PC-9 (cell line): ENCODE measurements around the gene TMEM165. TPM values are rescaled to one million over a fixed set of nuclear protein-coding genes. Genes with fewer than 3 reads are reported as not detected.

Source experiments
- BruUV-seq: library from RNA; stranded (reverse); fragments of 400-500 nt; replicated peaks from 2 replicates; lab custom pipeline; 2021; lab: Mats Ljungman, UMichigan
- CTCF ChIA-PET: fragments of 300-600 bp; sonication (Branson Sonifier 250); formaldehyde crosslinking; loops from one replicate; lab custom pipeline; 2022; ENCODE audit warnings: antibody characterized with exemption; lab: Charles Lee
- POLR2A ChIA-PET: fragments of 300-600 bp; sonication (Branson Sonifier 250); formaldehyde crosslinking; loops from one replicate; lab custom pipeline; 2022; ENCODE audit warnings: antibody characterized with exemption; ENCODE audit not compliant: unreplicated experiment; lab: Charles Lee
- DNase-seq, 2 experiments: peaks; one replicate each; pipeline versions ENCODE4 v3.0.0 to v3.0.0-alpha.2; 2015 to 2022; ENCODE audit warnings: mixed read lengths in 1 of 2
- H2AFZ ChIP-seq: fragments of 200-600 bp; sonication (generic); 2 replicates; pipeline ENCODE4 v1.8.1; 2017; ENCODE audit warnings: antibody characterized with exemption
- H3F3A ChIP-seq: fragments of 200-600 bp; sonication (generic); 2 replicates; pipeline ENCODE4 v1.8.1; 2017; ENCODE audit warnings: antibody characterized with exemption, mild to moderate bottlenecking, low read depth; ENCODE audit not compliant: insufficient read depth
- H3K27ac ChIP-seq: fragments of 200-600 bp; sonication (generic); 2 replicates; pipeline ENCODE4 v1.6.1; 2016; ENCODE audit warnings: mixed run types
- H3K27me3 ChIP-seq: fragments of 200-600 bp; sonication (generic); 2 replicates; pipeline ENCODE4 v1.6.1; 2016; ENCODE audit warnings: low read depth, mixed run types; ENCODE audit not compliant: insufficient read depth
- H3K36me3 ChIP-seq: fragments of 200-600 bp; sonication (generic); 2 replicates; pipeline ENCODE4 v1.6.1; 2016; ENCODE audit warnings: low read depth, mixed run types
- H3K4me1 ChIP-seq: fragments of 200-600 bp; sonication (generic); replicated peaks from 2 replicates; pipeline ENCODE4 v1.6.1; 2016; ENCODE audit warnings: mixed run types; ENCODE audit not compliant: insufficient read depth
- H3K4me2 ChIP-seq: fragments of 200-600 bp; sonication (generic); 2 replicates; pipeline ENCODE4 v1.6.1; 2017; ENCODE audit warnings: mixed run types
- H3K4me3 ChIP-seq: fragments of 200-600 bp; sonication (generic); 2 replicates; pipeline ENCODE4 v1.6.1; 2016; ENCODE audit warnings: mixed run types
- H3K79me2 ChIP-seq: fragments of 200-600 bp; sonication (generic); 2 replicates; pipeline ENCODE4 v1.6.1; 2017; ENCODE audit warnings: low read depth, mixed run types
- H3K9me2 ChIP-seq: fragments of 200-600 bp; sonication (generic); 2 replicates; pipeline ENCODE4 v1.8.1; 2017; ENCODE audit warnings: mild to moderate bottlenecking; ENCODE audit not compliant: insufficient read depth
- H3K9me3 ChIP-seq: fragments of 200-600 bp; sonication (generic); 2 replicates; pipeline ENCODE4 v1.8.1; 2016; ENCODE audit warnings: low read depth; ENCODE audit not compliant: insufficient read depth
- H4K20me1 ChIP-seq: fragments of 200-600 bp; sonication (generic); 2 replicates; pipeline ENCODE4 v1.8.1; 2017; ENCODE audit not compliant: insufficient read depth
- CTCF ChIP-seq: fragments of 200-600 bp; sonication (generic); conservative IDR thresholded peaks from 2 replicates; pipeline ENCODE4 v1.6.1; 2017; ENCODE audit warnings: mixed run types, antibody characterized with exemption, mild to moderate bottlenecking, moderate library complexity
- EZH2 ChIP-seq: fragments of 200-600 bp; sonication (generic); IDR thresholded peaks from 2 replicates; pipeline ENCODE4 v1.8.0; 2017; ENCODE audit warnings: antibody characterized with exemption, low read depth
- intact Hi-C: fragments of 100-400 bp; cut with micrococcal nuclease; formaldehyde crosslinking; loops from one replicate; pipeline ENCODE4 v1.10.0; 2022; ENCODE audit not compliant: unreplicated experiment
- total RNA-seq: library from RNA; stranded (reverse); gene quantifications from 2 replicates; pipeline ENCODE4 v1.2.3, GENCODE V29; 2021

Gene TMEM165
- total RNA-seq, 1 experiment from 2014 or later, result 61.4 TPM

GRCh38 chr4:55469979-55470378 is 74.2 kb downstream of the TMEM165 start:
- Histone ChIP-seq H3K4me1 (no peaks in the 10 kb centered on the region), H3K9me2 (no peaks in the 10 kb centered on the region), H3K4me3 (no peak overlapping the region), H3K79me2 (no peaks in the 10 kb centered on the region), H3K4me2 (no peak overlapping the region), H3K9me3 (0 out of 2 replicates have a peak, but pooled peaks cover 4% of the 10 kb centered on the region), H4K20me1 (no peaks in the 10 kb centered on the region), H3K36me3 (no peaks in the 10 kb centered on the region), H3K27ac (no peak overlapping the region), H3K27me3 (no peaks in the 10 kb centered on the region), H2AFZ (no peak overlapping the region), H3F3A (no peaks in the 10 kb centered on the region)
- no TSS peak for BruUV-seq
- ChIA-PET CTCF (interaction anchor here (0.5 kb wide), 1 partner anchor 21 kb away, joined by 3 read pairs; no protein-coding TSS in a partner anchor), POLR2A (no interaction called here)
- TF ChIP-seq CTCF, result no peak
- no peak for TF ChIP-seq EZH2
- no peak for DNase-seq
- intact Hi-C loops, result no loop called here

Other genes starting within 250 kb of the TMEM165 start
- gene SRD5A3, start 49.7 kb upstream of the TMEM165 start, total RNA-seq, result 7.3 and 9.9 TPM in 2 replicates
- gene CLOCK, start 151.0 kb downstream of the TMEM165 start, total RNA-seq, result 13.3 and 19.4 TPM in 2 replicates
- not detected in 2 replicates for gene PDCL2, start 196.3 kb downstream of the TMEM165 start, total RNA-seq
- 22.6 and 31.3 TPM in 2 replicates for gene NMU, start 240.3 kb downstream of the TMEM165 start, total RNA-seq